WI38 (cell line): Measurements from ENCODE around the gene PPP1R13B.
A peak's percentile ranks its signal among the peaks of the same experiment; 100 is the strongest.

Experiments used
- H3K4me3 ChIP-seq: 2 replicates; pipeline ENCODE4 v1.5.1; 2011; ENCODE audit warnings: low read depth, mild to moderate bottlenecking, control low read depth, low read length
- CTCF ChIP-seq: IDR thresholded peaks from 2 replicates; pipeline ENCODE4 v1.5.1; 2012; ENCODE audit warnings: low read depth, mild to moderate bottlenecking, control low read depth, low read length

PPP1R13B gene

GRCh38 chr14:103817595-103817994 is 29.8 kb downstream of the PPP1R13B start:
- no peak for TF ChIP-seq CTCF
- H3K4me3 ChIP-seq = no peak overlapping the region

- H3K4me3 ChIP-seq = no peak overlapping the region
- no peak for TF ChIP-seq CTCF
These were observed 30.4 kb downstream of the PPP1R13B start for GRCh38 chr14:103816991-103817390.

GRCh38 chr14:103815253-103815652 is 32.1 kb downstream of the PPP1R13B start:
- no peak overlapping the region for H3K4me3 ChIP-seq
- no peak for TF ChIP-seq CTCF

- no peak for TF ChIP-seq CTCF
- no peak overlapping the region for H3K4me3 ChIP-seq
These were observed 36.2 kb downstream of the PPP1R13B start for GRCh38 chr14:103811189-103811588.

GRCh38 chr14:103808403-103809001 is 38.9 kb downstream of the PPP1R13B start:
- H3K4me3 ChIP-seq = no peak overlapping the region
- peak; percentile 76 for TF ChIP-seq CTCF

- no peak overlapping the region for H3K4me3 ChIP-seq
- TF ChIP-seq CTCF = no peak
These were observed 40.6 kb downstream of the PPP1R13B start for GRCh38 chr14:103806805-103807204.

GRCh38 chr14:103805708-103806107 is 41.7 kb downstream of the PPP1R13B start:
- TF ChIP-seq CTCF = no peak
- H3K4me3 ChIP-seq = no peak overlapping the region
